ENCODE results near the gene PIK3R6.

DNA sequence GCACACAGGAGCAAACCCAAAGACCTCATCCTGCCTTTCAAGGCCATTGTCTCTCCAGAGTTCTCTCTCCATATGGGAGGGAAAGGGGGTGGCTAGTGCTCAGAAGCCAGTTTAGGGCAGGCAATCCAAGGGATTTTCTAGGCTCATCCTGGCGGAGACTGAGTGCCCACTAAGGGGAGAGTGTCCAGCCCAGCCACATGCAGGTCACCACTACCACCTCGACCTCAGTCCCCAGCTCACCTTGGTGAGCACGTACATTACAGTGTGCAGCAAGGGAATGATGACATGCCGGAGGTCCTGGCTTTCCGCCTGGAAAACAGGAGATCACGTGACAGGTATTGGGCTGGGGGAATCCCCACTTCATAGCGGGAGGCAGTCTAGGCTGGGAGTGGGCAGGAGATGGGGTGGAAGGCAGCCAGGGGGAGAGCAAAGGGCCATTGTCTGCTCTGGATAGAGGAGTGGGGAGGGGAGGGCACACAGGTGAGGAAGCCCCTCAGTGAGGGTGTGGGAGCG, 29.9 kb downstream of the PIK3R6 start:
- TF ChIP-seq EZH2 (IDR thresholded peaks at IDR 0.05; ENCODE audit: insufficient read depth, poor library complexity, severe bottlenecking): no peak
- no peak for TF ChIP-seq EZH2phosphoT487 (IDR thresholded peaks at IDR 0.05; ENCODE audit: insufficient read depth, low read depth)
